ENCODE measurements around the gene PLCH1.

Gene PLCH1

GRCh38 chr3:155682426-155683343, 62.2 kb downstream of the PLCH1 start:
- no peak for TF ChIP-seq EZH2phosphoT487 (IDR thresholded peaks at IDR 0.05; ENCODE audit: borderline replicate concordance, low read length)
- no peak for TF ChIP-seq CTCF (IDR thresholded peaks at IDR 0.05; ENCODE audit: low read depth, low read length, poor library complexity, severe bottlenecking)
- no peaks in the 10 kb centered on the region for H4K20me1 ChIP-seq (ENCODE audit: control insufficient read depth, insufficient read depth, low read depth, low read length)
- H3K4me2 ChIP-seq (ENCODE audit: low read length) = no peak overlapping the region
- no peaks in the 10 kb centered on the region for H3K4me1 ChIP-seq (ENCODE audit: control insufficient read depth, low read length)
- H3K27me3 ChIP-seq (ENCODE audit: control insufficient read depth, low read length) = peaks cover 12% of the 10 kb centered on the region
- no peak overlapping the region for H3K27ac ChIP-seq (ENCODE audit: low read depth, low read length)
- no peaks in the 10 kb centered on the region for H3K9me3 ChIP-seq (ENCODE audit: control insufficient read depth, insufficient read depth, low read length)
- H3K79me2 ChIP-seq (ENCODE audit: control insufficient read depth, low read length) = no peaks in the 10 kb centered on the region
- no peaks in the 10 kb centered on the region for H3F3A ChIP-seq (ENCODE audit: control insufficient read depth, insufficient read depth)
- no peak overlapping the region for H3K4me3 ChIP-seq (ENCODE audit: low read length)
- H3K9me2 ChIP-seq (replicated peaks; ENCODE audit: control insufficient read depth, low read length) = no peaks in the 10 kb centered on the region
- H3K36me3 ChIP-seq (ENCODE audit: control insufficient read depth, low read length) = no peaks in the 10 kb centered on the region

GRCh38 chr3:155676252-155676981, 68.5 kb downstream of the PLCH1 start:
- Histone ChIP-seq H3K4me2 (ENCODE audit: low read length) (no peak overlapping the region), H4K20me1 (ENCODE audit: control insufficient read depth, insufficient read depth, low read depth, low read length) (no peaks in the 10 kb centered on the region), H3K4me1 (ENCODE audit: control insufficient read depth, low read length) (no peaks in the 10 kb centered on the region), H3K27ac (ENCODE audit: low read depth, low read length) (no peak overlapping the region), H3F3A (ENCODE audit: control insufficient read depth, insufficient read depth) (no peaks in the 10 kb centered on the region), H3K36me3 (ENCODE audit: control insufficient read depth, low read length) (no peaks in the 10 kb centered on the region), H3K9me3 (ENCODE audit: control insufficient read depth, insufficient read depth, low read length) (no peaks in the 10 kb centered on the region), H3K4me3 (ENCODE audit: low read length) (no peak overlapping the region), H3K9me2 (replicated peaks; ENCODE audit: control insufficient read depth, low read length) (no peaks in the 10 kb centered on the region), H3K79me2 (ENCODE audit: control insufficient read depth, low read length) (no peaks in the 10 kb centered on the region), H3K27me3 (ENCODE audit: control insufficient read depth, low read length) (peaks cover 15% of the 10 kb centered on the region)
- TF ChIP-seq EZH2phosphoT487 (IDR thresholded peaks at IDR 0.05; ENCODE audit: borderline replicate concordance, low read length) (no peak), CTCF (IDR thresholded peaks at IDR 0.05; ENCODE audit: low read depth, low read length, poor library complexity, severe bottlenecking) (no peak)

DNA sequence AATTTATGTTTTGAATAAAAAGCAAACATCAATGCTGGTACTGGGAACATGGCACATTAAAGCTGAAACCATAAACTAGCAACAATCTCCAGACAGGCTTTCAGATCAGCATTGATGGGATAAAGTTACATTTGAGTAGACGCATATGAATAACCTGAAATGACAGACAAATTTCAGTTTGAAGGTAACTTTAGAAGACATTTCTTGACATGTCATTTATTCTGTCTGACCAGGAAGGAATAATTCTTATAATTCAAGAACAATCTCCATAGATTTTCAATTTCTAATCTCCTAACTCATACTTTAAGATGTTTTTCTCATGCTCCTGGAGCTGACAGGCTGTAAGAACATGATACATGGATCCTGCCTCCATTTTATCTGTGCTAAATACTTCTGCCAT, 69.8 kb downstream of the PLCH1 start:
- Histone ChIP-seq H3K79me2 (ENCODE audit: control insufficient read depth, low read length) (no peaks in the 10 kb centered on the region), H3F3A (ENCODE audit: control insufficient read depth, insufficient read depth) (no peaks in the 10 kb centered on the region), H3K36me3 (ENCODE audit: control insufficient read depth, low read length) (no peaks in the 10 kb centered on the region), H3K4me3 (ENCODE audit: low read length) (no peak overlapping the region), H3K27ac (ENCODE audit: low read depth, low read length) (no peak overlapping the region), H3K9me3 (ENCODE audit: control insufficient read depth, insufficient read depth, low read length) (no peaks in the 10 kb centered on the region), H3K4me1 (ENCODE audit: control insufficient read depth, low read length) (no peaks in the 10 kb centered on the region), H3K4me2 (ENCODE audit: low read length) (no peak overlapping the region), H3K27me3 (ENCODE audit: control insufficient read depth, low read length) (peaks cover 13% of the 10 kb centered on the region), H3K9me2 (replicated peaks; ENCODE audit: control insufficient read depth, low read length) (no peaks in the 10 kb centered on the region), H4K20me1 (ENCODE audit: control insufficient read depth, insufficient read depth, low read depth, low read length) (no peaks in the 10 kb centered on the region)
- TF ChIP-seq CTCF (IDR thresholded peaks at IDR 0.05; ENCODE audit: low read depth, low read length, poor library complexity, severe bottlenecking) = no peak
- no peak for TF ChIP-seq EZH2phosphoT487 (IDR thresholded peaks at IDR 0.05; ENCODE audit: borderline replicate concordance, low read length)
